ENCODE results near the gene P2RY8. TPM values are rescaled to one million over a fixed set of nuclear protein-coding genes. Genes with fewer than 3 reads are reported as not detected.
A peak's percentile ranks its signal among the peaks of the same experiment; 100 is the strongest.
"Not testable (repeated sequence)": the region's sequence is repeated elsewhere in the genome, so short reads cannot be mapped to it uniquely, and the experiment has no call there.

P2RY8 gene
- total and polyA plus RNA-seq, 4 donors, result 0.31 to 5.5 (median 3.0) TPM

- WGBS, 2 donors, result 94 to 97% methylated on average over 19 of the region's 19 CpGs
- Histone ChIP-seq H3K36me3 (ENCODE audit: control insufficient read depth in 1 of 2, insufficient read depth in 2 of 2, low read length in 1 of 2) (peaks cover 0 to 8% of the 10 kb centered on the region in 2 donors), H3K9me3 (ENCODE audit: control insufficient read depth, low read length) (no peaks in the 10 kb centered on the region), H3K4me3 (ENCODE audit: low read length in 2 of 2) (no peak overlapping the region), H3K4me1 (ENCODE audit: control insufficient read depth in 1 of 2, insufficient read depth in 2 of 2, low read length in 2 of 2) (no peaks in the 10 kb centered on the region), H3K27me3 (ENCODE audit: control insufficient read depth in 1 of 2, insufficient read depth in 2 of 2, low read length in 1 of 2) (no peaks in the 10 kb centered on the region), H3K27ac (ENCODE audit: low read depth in 1 of 2, low read length in 2 of 2) (no peak overlapping the region)
- intact Hi-C loops (cut with DNase I), result no loop called here
- peak; percentile 22 to 62 for DNase-seq
- ATAC-seq (ENCODE audit: low FRiP score), result no peak
Measured at GRCh38 chrX:1433646-1434357, 103.2 kb downstream of the P2RY8 start.

- ATAC-seq (ENCODE audit: low FRiP score) (no peak), DNase-seq (peak in 1 of 2 donors; percentile 15)
- peaks cover under 1 to 3% of the 10 kb centered on the region in 2 donors for H3K36me3 ChIP-seq (ENCODE audit: control insufficient read depth in 1 of 2, insufficient read depth in 2 of 2, low read length in 1 of 2)
Measured at GRCh38 chrX:1430451-1430850, 106.5 kb downstream of the P2RY8 start.

GRCh38 chrX:1427756-1428155, 109.2 kb downstream of the P2RY8 start:
- ATAC-seq (ENCODE audit: low FRiP score), result no peak
- intact Hi-C loops (cut with DNase I), result no loop called here
- DNase-seq, result peak; percentile 41 to 76
- Histone ChIP-seq H3K9me3 (ENCODE audit: control insufficient read depth, low read length) (peaks cover 2% of the 10 kb centered on the region), H3K27me3 (ENCODE audit: control insufficient read depth in 1 of 2, insufficient read depth in 2 of 2, low read length in 1 of 2) (no peaks in the 10 kb centered on the region), H3K27ac (ENCODE audit: low read depth in 1 of 2, low read length in 2 of 2) (no peak overlapping the region), H3K4me1 (ENCODE audit: control insufficient read depth in 1 of 2, insufficient read depth in 2 of 2, low read length in 2 of 2) (no peaks in the 10 kb centered on the region), H3K4me3 (ENCODE audit: low read length in 2 of 2) (no peak overlapping the region), H3K36me3 (ENCODE audit: control insufficient read depth in 1 of 2, insufficient read depth in 2 of 2, low read length in 1 of 2) (peaks cover 3 to 4% of the 10 kb centered on the region in 2 donors)
- WGBS, 2 donors, result 94 to 96% methylated on average over 27 to 32 of the region's 32 CpGs

More at GRCh38 chrX:1430451-1430850, 106.5 kb downstream of the P2RY8 start:
- Histone ChIP-seq H3K4me3 (ENCODE audit: low read length in 2 of 2) (no peak overlapping the region), H3K9me3 (ENCODE audit: control insufficient read depth, low read length) (no peaks in the 10 kb centered on the region), H3K27ac (ENCODE audit: low read depth in 1 of 2, low read length in 2 of 2) (no peak overlapping the region), H3K4me1 (ENCODE audit: control insufficient read depth in 1 of 2, insufficient read depth in 2 of 2, low read length in 2 of 2) (no peaks in the 10 kb centered on the region), H3K27me3 (ENCODE audit: control insufficient read depth in 1 of 2, insufficient read depth in 2 of 2, low read length in 1 of 2) (no peaks in the 10 kb centered on the region)
- 97 to 98% methylated on average over 10 of the region's 10 CpGs for WGBS, 2 donors
- intact Hi-C loops (cut with DNase I), result no loop called here

- WGBS, 2 donors, result 90 to 93% methylated on average over 16 of the region's 16 CpGs
- H3K27ac ChIP-seq (ENCODE audit: low read depth in 1 of 2, low read length in 2 of 2); intact Hi-C loops (cut with DNase I); H3K9me3 ChIP-seq (ENCODE audit: control insufficient read depth, low read length); ATAC-seq (ENCODE audit: low FRiP score); H3K4me3 ChIP-seq (ENCODE audit: low read length in 2 of 2); H3K27me3 ChIP-seq (ENCODE audit: control insufficient read depth in 1 of 2, insufficient read depth in 2 of 2, low read length in 1 of 2); H3K4me1 ChIP-seq (ENCODE audit: control insufficient read depth in 1 of 2, insufficient read depth in 2 of 2, low read length in 2 of 2); H3K36me3 ChIP-seq (ENCODE audit: control insufficient read depth in 1 of 2, insufficient read depth in 2 of 2, low read length in 1 of 2): not testable (repeated sequence)
- peak; percentile 11 to 42 for DNase-seq
Measured at GRCh38 chrX:1426321-1426720, 110.7 kb downstream of the P2RY8 start.

- WGBS, 2 donors, result 79 to 88% methylated on average over 10 of the region's 10 CpGs
- ATAC-seq (ENCODE audit: low FRiP score), result no peak
Measured at GRCh38 chrX:1425381-1425780, 111.6 kb downstream of the P2RY8 start.

GRCh38 chrX:1424147-1424851, 112.7 kb downstream of the P2RY8 start:
- H3K9me3 ChIP-seq (ENCODE audit: control insufficient read depth, low read length), result peaks cover 4% of the 10 kb centered on the region
- H3K36me3 ChIP-seq (ENCODE audit: control insufficient read depth in 1 of 2, insufficient read depth in 2 of 2, low read length in 1 of 2), result peaks cover 5 to 10% of the 10 kb centered on the region in 2 donors
- WGBS, 2 donors, result 75 to 85% methylated on average over 9 of the region's 9 CpGs
- no peak overlapping the region for H3K27ac ChIP-seq (ENCODE audit: low read depth in 1 of 2, low read length in 2 of 2)
- DNase-seq, result peak in 1 of 2 donors; percentile 31
- H3K27me3 ChIP-seq (ENCODE audit: control insufficient read depth in 1 of 2, insufficient read depth in 2 of 2, low read length in 1 of 2), result no peaks in the 10 kb centered on the region
- no peak overlapping the region for H3K4me3 ChIP-seq (ENCODE audit: low read length in 2 of 2)
- intact Hi-C loops (cut with DNase I), result no loop called here
- ATAC-seq (ENCODE audit: low FRiP score), result no peak
- no peaks in the 10 kb centered on the region for H3K4me1 ChIP-seq (ENCODE audit: control insufficient read depth in 1 of 2, insufficient read depth in 2 of 2, low read length in 2 of 2)

More at GRCh38 chrX:1425381-1425780, 111.6 kb downstream of the P2RY8 start:
- Histone ChIP-seq H3K36me3 (ENCODE audit: control insufficient read depth in 1 of 2, insufficient read depth in 2 of 2, low read length in 1 of 2) (peaks cover 5 to 10% of the 10 kb centered on the region in 2 donors), H3K4me1 (ENCODE audit: control insufficient read depth in 1 of 2, insufficient read depth in 2 of 2, low read length in 2 of 2) (no peaks in the 10 kb centered on the region), H3K4me3 (ENCODE audit: low read length in 2 of 2) (no peak overlapping the region), H3K9me3 (ENCODE audit: control insufficient read depth, low read length) (peaks cover 4% of the 10 kb centered on the region), H3K27ac (ENCODE audit: low read depth in 1 of 2, low read length in 2 of 2) (no peak overlapping the region), H3K27me3 (ENCODE audit: control insufficient read depth in 1 of 2, insufficient read depth in 2 of 2, low read length in 1 of 2) (no peaks in the 10 kb centered on the region)
- intact Hi-C loops (cut with DNase I), result no loop called here
- peak; percentile 17 to 22 for DNase-seq

- intact Hi-C loops (cut with DNase I), result no loop called here
- Histone ChIP-seq H3K9me3 (ENCODE audit: control insufficient read depth, low read length) (peaks cover 4% of the 10 kb centered on the region), H3K27me3 (ENCODE audit: control insufficient read depth in 1 of 2, insufficient read depth in 2 of 2, low read length in 1 of 2) (no peaks in the 10 kb centered on the region), H3K27ac (ENCODE audit: low read depth in 1 of 2, low read length in 2 of 2) (no peak overlapping the region), H3K4me1 (ENCODE audit: control insufficient read depth in 1 of 2, insufficient read depth in 2 of 2, low read length in 2 of 2) (no peaks in the 10 kb centered on the region), H3K36me3 (ENCODE audit: control insufficient read depth in 1 of 2, insufficient read depth in 2 of 2, low read length in 1 of 2) (peaks cover 5 to 10% of the 10 kb centered on the region in 2 donors), H3K4me3 (ENCODE audit: low read length in 2 of 2) (no peak overlapping the region)
- peak; percentile 3 to 8 for DNase-seq
- 50 to 75% methylated on average over 2 of the region's 2 CpGs for WGBS, 2 donors
- ATAC-seq (ENCODE audit: low FRiP score), result no peak
Measured at GRCh38 chrX:1423215-1423614, 113.8 kb downstream of the P2RY8 start.

GRCh38 chrX:1422135-1422465, 114.9 kb downstream of the P2RY8 start:
- Histone ChIP-seq H3K9me3 (ENCODE audit: control insufficient read depth, low read length) (peaks cover 4% of the 10 kb centered on the region), H3K4me1 (ENCODE audit: control insufficient read depth in 1 of 2, insufficient read depth in 2 of 2, low read length in 2 of 2) (no peaks in the 10 kb centered on the region), H3K36me3 (ENCODE audit: control insufficient read depth in 1 of 2, insufficient read depth in 2 of 2, low read length in 1 of 2) (peaks cover 4 to 10% of the 10 kb centered on the region in 2 donors), H3K27ac (ENCODE audit: low read depth in 1 of 2, low read length in 2 of 2) (no peak overlapping the region), H3K4me3 (ENCODE audit: low read length in 2 of 2) (no peak overlapping the region), H3K27me3 (ENCODE audit: control insufficient read depth in 1 of 2, insufficient read depth in 2 of 2, low read length in 1 of 2) (no peaks in the 10 kb centered on the region)
- intact Hi-C loops (cut with DNase I), result no loop called here
- ATAC-seq (ENCODE audit: low FRiP score) (no peak), DNase-seq (peak; percentile 18 to 20)
- WGBS, 2 donors, result 97 to 98% methylated on average over 4 of the region's 4 CpGs

Measured in aorta (tissue), 5 donors.